CD14-positive monocyte (primary cell): ENCODE measurements around the gene AKR1C1. TPM values are rescaled to one million over a fixed set of nuclear protein-coding genes. Genes with fewer than 3 reads are reported as not detected.
"Not testable (repeated sequence)": the region's sequence is repeated elsewhere in the genome, so short reads cannot be mapped to it uniquely, and the experiment has no call there.

Experiments used
- DNase-seq, 3 donors: peaks; one replicate each; pipeline ENCODE4 v3.0.0-alpha.2; 2011 to 2022
- H2AFZ ChIP-seq: 2 replicates; pipeline ENCODE4 v1.6.0; 2012; ENCODE audit warnings: mild to moderate bottlenecking, low read depth, low read length, inconsistent platforms; ENCODE audit not compliant: insufficient read depth, poor library complexity, severe bottlenecking
- H3K27ac ChIP-seq, 2 donors: 1 replicate in 1 of 2; 2 replicates in 1 of 2; pipeline ENCODE4 v1.5.1; 2012 to 2013; ENCODE audit warnings: low read length in 2 of 2, control low read depth in 1 of 2, inconsistent platforms in 1 of 2, low read depth in 1 of 2, mild to moderate bottlenecking in 1 of 2
- H3K27me3 ChIP-seq, 2 donors: one replicate each; pipeline versions ENCODE4 v1.6.0 to v1.6.1; 2011 to 2013; ENCODE audit warnings: low read length in 2 of 2; ENCODE audit not compliant: control insufficient read depth in 2 of 2, insufficient read depth in 2 of 2
- H3K36me3 ChIP-seq, 2 donors: replicated peaks in 1 of 2; 1 replicate in 1 of 2; 2 replicates in 1 of 2; pipeline versions ENCODE4 v1.5.1 to v1.6.1; 2012 to 2013; ENCODE audit warnings: low read length in 2 of 2, control low read depth in 1 of 2, inconsistent platforms in 1 of 2, mild to moderate bottlenecking in 1 of 2; ENCODE audit not compliant: insufficient read depth in 2 of 2, control insufficient read depth in 1 of 2
- H3K4me1 ChIP-seq, 2 donors: 1 replicate in 1 of 2; 2 replicates in 1 of 2; pipeline versions ENCODE4 v1.5.1 to v1.6.1; 2012 to 2013; ENCODE audit warnings: low read length in 2 of 2, control low read depth in 1 of 2, inconsistent platforms in 1 of 2, mild to moderate bottlenecking in 1 of 2, moderate library complexity in 1 of 2; ENCODE audit not compliant: insufficient read depth in 2 of 2, control insufficient read depth in 1 of 2
- H3K4me2 ChIP-seq: replicated peaks from 2 replicates; pipeline ENCODE3; 2012; ENCODE audit warnings: low read length, moderate library complexity, mild to moderate bottlenecking; ENCODE audit not compliant: poor library complexity, severe bottlenecking; ENCODE audit errors: extremely low read depth
- H3K4me3 ChIP-seq, 3 experiments: fragments of 200-600 bp in 1 of 3; sonication (generic) in 1 of 3; replicated peaks in 1 of 3; 1 replicate in 2 of 3; 2 replicates in 1 of 3; pipeline ENCODE4 v1.5.1; 2011 to 2013; ENCODE audit warnings: low read length in 3 of 3, mild to moderate bottlenecking in 3 of 3, control low read depth in 2 of 3, low read depth in 2 of 3, inconsistent platforms in 1 of 3, moderate library complexity in 1 of 3
- H3K79me2 ChIP-seq: 2 replicates; pipeline ENCODE4 v1.6.0; 2012; ENCODE audit warnings: mild to moderate bottlenecking, control low read depth, inconsistent platforms, low read length, moderate library complexity; ENCODE audit not compliant: insufficient read depth
- H3K9ac ChIP-seq: 2 replicates; pipeline ENCODE4 v1.6.0; 2017; ENCODE audit warnings: low read length, mild to moderate bottlenecking; ENCODE audit not compliant: insufficient read depth, poor library complexity, severe bottlenecking
- H3K9me3 ChIP-seq, 2 donors: replicated peaks in 1 of 2; 1 replicate in 1 of 2; 2 replicates in 1 of 2; pipeline versions ENCODE4 v1.5.1 to v1.6.1; 2012 to 2013; ENCODE audit warnings: low read length in 2 of 2, control low read depth in 1 of 2; ENCODE audit not compliant: control insufficient read depth in 1 of 2, insufficient read depth in 1 of 2
- H4K20me1 ChIP-seq: 2 replicates; pipeline ENCODE4 v1.6.0; 2012; ENCODE audit warnings: mild to moderate bottlenecking, low read length, control low read depth, moderate library complexity; ENCODE audit not compliant: insufficient read depth
- H3K27ac Mint-ChIP-seq, 7 donors: one replicate each; pipeline ENCODE4 v1.8.0; 2020; ENCODE audit warnings: mild to moderate bottlenecking in 7 of 7, mixed read lengths in 7 of 7, moderate library complexity in 6 of 7, inconsistent platforms in 2 of 7
- H3K27me3 Mint-ChIP-seq, 3 donors: one replicate each; pipeline ENCODE4 v1.8.0; 2021 to 2022; ENCODE audit warnings: low read depth in 3 of 3, mild to moderate bottlenecking in 3 of 3, mixed read lengths in 3 of 3, moderate library complexity in 3 of 3, inconsistent platforms in 1 of 3
- H3K36me3 Mint-ChIP-seq, 2 donors: one replicate each; pipeline ENCODE4 v1.8.0; 2020; ENCODE audit warnings: mixed read lengths in 2 of 2, inconsistent platforms in 1 of 2, mild to moderate bottlenecking in 1 of 2
- H3K4me1 Mint-ChIP-seq: one replicate; pipeline ENCODE4 v1.8.0; 2020; ENCODE audit warnings: mild to moderate bottlenecking, mixed read lengths
- H3K4me3 Mint-ChIP-seq, 2 donors: one replicate each; pipeline ENCODE4 v1.8.0; 2020; ENCODE audit warnings: mild to moderate bottlenecking in 2 of 2, mixed read lengths in 2 of 2, moderate library complexity in 1 of 2
- H3K9me3 Mint-ChIP-seq, 7 donors: one replicate each; pipeline ENCODE4 v1.8.0; 2020 to 2022; ENCODE audit warnings: mixed read lengths in 7 of 7, mild to moderate bottlenecking in 6 of 7, moderate library complexity in 6 of 7, inconsistent platforms in 2 of 7
- WGBS: methylation state at CpG from one replicate; pipeline ENCODE4 v1.1.5; 2013; ENCODE audit warnings: missing lambda C conversion rate; ENCODE audit not compliant: insufficient coverage; 5-methylcytosine and 5-hydroxymethylcytosine counted together
- intact Hi-C, 2 donors: fragments of 100-400 bp; cut with micrococcal nuclease; formaldehyde crosslinking; loops; one replicate each; pipeline versions ENCODE4 v1.15.0 to v1.15.1; 2023
- polyA plus RNA-seq, 3 donors: library from polyadenylated mRNA; depleted of rRNA in 1 of 3; unstranded in 2 of 3; stranded (reverse) in 1 of 3; fragments of 300-500 nt in 2 of 3; fragments of >200 nt in 1 of 3; fragmentation: Illumina TruSeq in 2 of 3; gene quantifications; 1 replicate in 2 of 3; 2 replicates in 1 of 3; pipeline ENCODE4 v1.2.3, GENCODE V29; 2012 to 2021

AKR1C1 gene
- polyA plus RNA-seq, 3 donors: 0.07 to 0.85 TPM; not detected in 1

DNA sequence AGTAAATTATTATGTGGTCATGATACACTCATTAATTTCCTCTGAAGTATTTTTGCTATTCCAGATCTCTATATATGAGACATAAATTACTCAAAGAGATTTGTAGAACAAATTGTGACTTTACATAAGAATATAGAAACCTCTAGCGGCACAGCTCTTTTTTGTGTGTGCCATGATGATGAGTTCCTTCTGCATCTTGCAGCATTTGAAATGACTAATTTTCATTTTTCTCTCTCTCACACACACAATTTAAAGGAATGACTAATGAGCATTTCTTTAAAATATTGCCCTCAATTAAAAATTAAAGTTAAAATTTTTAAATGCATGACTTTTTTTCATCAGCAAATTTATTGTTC lies 40.8 kb downstream of the AKR1C1 start:
- H3K27ac Mint-ChIP-seq, H3K27me3 Mint-ChIP-seq, intact Hi-C loops, H3K9ac ChIP-seq, H3K9me3 ChIP-seq, H3K36me3 ChIP-seq, H3K36me3 Mint-ChIP-seq, DNase-seq, H3K4me2 ChIP-seq, H3K27ac ChIP-seq, H4K20me1 ChIP-seq, H3K9me3 Mint-ChIP-seq, H3K4me3 Mint-ChIP-seq, H3K4me1 Mint-ChIP-seq, H3K4me1 ChIP-seq, H3K79me2 ChIP-seq, H3K4me3 ChIP-seq, H2AFZ ChIP-seq, H3K27me3 ChIP-seq: not testable (repeated sequence)
- WGBS: no CpG with 5 or more reads among the region's 1 CpG

DNA sequence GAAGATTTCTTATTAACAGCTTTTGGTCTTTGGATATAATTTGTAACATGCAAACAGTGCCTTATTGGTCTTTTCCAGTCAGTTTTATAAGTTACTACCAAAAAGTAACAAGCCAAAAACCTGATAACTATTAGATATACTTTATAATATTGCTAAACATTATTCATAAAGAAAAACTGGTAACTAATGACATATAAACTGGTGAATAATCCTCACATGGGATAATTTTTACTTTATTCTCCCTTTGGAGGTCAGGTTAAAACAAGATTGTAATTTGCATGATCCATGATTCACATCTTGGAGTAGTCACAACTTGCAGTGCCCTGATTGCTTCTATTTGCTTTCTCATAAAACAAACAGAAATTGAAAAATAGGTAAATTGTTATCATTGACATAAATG lies 41.3 kb downstream of the AKR1C1 start:
- H3K27ac Mint-ChIP-seq, H3K9me3 Mint-ChIP-seq, H3K79me2 ChIP-seq, H3K9me3 ChIP-seq, H3K27ac ChIP-seq, H2AFZ ChIP-seq, H4K20me1 ChIP-seq, H3K36me3 ChIP-seq, H3K4me3 Mint-ChIP-seq, DNase-seq, H3K4me1 Mint-ChIP-seq, H3K4me1 ChIP-seq, H3K36me3 Mint-ChIP-seq, H3K9ac ChIP-seq, H3K27me3 ChIP-seq, H3K4me2 ChIP-seq, intact Hi-C loops, H3K4me3 ChIP-seq, H3K27me3 Mint-ChIP-seq: not testable (repeated sequence)

DNA sequence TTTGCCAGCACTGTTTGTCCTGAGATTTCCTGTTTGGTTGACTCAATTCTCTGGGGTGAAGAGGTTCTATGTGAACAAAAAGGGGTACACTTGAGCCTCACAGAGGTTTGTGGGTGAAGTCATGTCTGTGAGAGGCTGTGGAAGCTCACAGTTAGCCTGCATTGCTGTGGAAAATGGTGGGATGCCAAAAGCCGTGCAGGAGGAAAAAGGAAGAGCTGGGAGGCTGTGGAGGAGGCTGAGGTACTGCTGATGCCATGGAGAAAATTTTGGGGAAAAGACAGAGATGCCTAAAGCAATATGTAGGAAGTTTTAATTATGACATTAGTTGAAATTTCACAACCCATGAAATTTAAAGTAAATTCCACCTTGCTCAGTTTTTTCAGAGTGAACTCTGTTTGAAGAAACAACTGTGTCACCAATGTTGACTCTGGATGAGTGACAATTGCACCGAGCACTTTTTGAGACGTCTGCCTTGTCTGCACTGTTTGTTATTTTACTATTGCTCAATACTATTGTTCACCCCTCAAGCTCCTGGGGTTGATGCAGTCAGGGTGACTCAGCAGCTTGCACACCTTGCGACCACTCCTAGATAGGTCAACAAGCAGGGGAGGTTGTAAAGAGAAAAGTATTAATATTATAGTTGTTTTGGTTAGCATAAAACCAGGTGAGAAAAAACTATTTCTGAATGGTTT lies 45.8 kb downstream of the AKR1C1 start:
- not testable (repeated sequence) for H3K4me1 Mint-ChIP-seq, H3K27me3 ChIP-seq, DNase-seq, H2AFZ ChIP-seq, H4K20me1 ChIP-seq, H3K4me2 ChIP-seq, H3K27ac ChIP-seq, H3K4me3 Mint-ChIP-seq, H3K27ac Mint-ChIP-seq, H3K9me3 Mint-ChIP-seq, H3K9ac ChIP-seq, H3K4me1 ChIP-seq, H3K36me3 ChIP-seq, H3K36me3 Mint-ChIP-seq, H3K79me2 ChIP-seq, H3K9me3 ChIP-seq, H3K4me3 ChIP-seq, H3K27me3 Mint-ChIP-seq
- intact Hi-C loops: loop anchor here in 1 of 2 donors (5.0 kb wide), 1 partner anchor 52 kb away; no protein-coding TSS in a partner anchor
- 80% methylated on average over 1 of the region's 4 CpGs for WGBS

DNA sequence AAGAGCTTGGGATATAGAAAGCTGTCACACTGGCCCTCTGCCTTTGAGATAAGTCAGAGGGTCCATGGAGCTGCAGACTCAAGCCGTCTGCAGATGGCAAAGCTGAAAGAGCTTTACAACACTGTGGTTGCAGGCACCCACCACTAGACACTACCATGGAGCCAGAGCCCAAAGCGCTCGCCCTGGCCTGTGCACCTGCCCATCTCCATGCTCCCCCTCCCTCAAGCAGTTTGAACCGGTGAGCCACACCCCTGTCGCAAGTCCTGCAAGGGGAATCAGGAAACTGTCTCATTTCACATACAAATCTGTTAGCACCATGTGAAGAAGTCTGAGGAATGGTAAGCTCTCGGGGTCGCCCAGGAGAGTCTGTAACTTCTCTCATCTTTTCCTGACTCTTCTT lies 46.8 kb downstream of the AKR1C1 start:
- H3K27ac ChIP-seq, H3K79me2 ChIP-seq, H3K4me2 ChIP-seq, H3K9me3 ChIP-seq, H3K4me1 ChIP-seq, H3K27me3 ChIP-seq, H4K20me1 ChIP-seq, H3K36me3 ChIP-seq, H3K4me1 Mint-ChIP-seq, intact Hi-C loops, H3K36me3 Mint-ChIP-seq, H3K27me3 Mint-ChIP-seq, H3K4me3 ChIP-seq, H3K4me3 Mint-ChIP-seq, H3K9me3 Mint-ChIP-seq, H2AFZ ChIP-seq, H3K9ac ChIP-seq, H3K27ac Mint-ChIP-seq, DNase-seq: not testable (repeated sequence)
- no CpG with 5 or more reads among the region's 7 CpGs for WGBS
